OCI-LY7 (cell line): ENCODE measurements around the gene SLC25A45. TPM values are rescaled to one million over a fixed set of nuclear protein-coding genes. Genes with fewer than 3 reads are reported as not detected.

Experiments
- BruUV-seq: library from RNA; stranded (reverse); fragments of 400-500 nt; replicated peaks from 2 replicates; lab custom pipeline; 2021; lab: Mats Ljungman, UMichigan
- CTCF ChIA-PET: fragments of 300-600 bp; sonication (Branson Sonifier 250); formaldehyde crosslinking; loops from one replicate; lab custom pipeline; 2022; ENCODE audit warnings: antibody characterized with exemption; ENCODE audit not compliant: unreplicated experiment; lab: Charles Lee
- POLR2A ChIA-PET: fragments of 300-600 bp; sonication (Branson Sonifier 250); formaldehyde crosslinking; loops from one replicate; lab custom pipeline; 2022; ENCODE audit warnings: antibody characterized with exemption; lab: Charles Lee
- DNase-seq: peaks from one replicate; pipeline ENCODE4 v3.0.0-alpha.2; 2015; ENCODE audit warnings: low spot score
- H2AFZ ChIP-seq: fragments of 200-600 bp; sonication (generic), shearing (Covaris generic); 2 replicates; pipeline ENCODE4 v1.6.1; 2014; ENCODE audit warnings: mild to moderate bottlenecking, antibody characterized with exemption, low read length, moderate library complexity
- H3K27ac ChIP-seq: fragments of 200-600 bp; sonication (generic); 2 replicates; pipeline ENCODE4 v1.5.1; 2014; ENCODE audit warnings: mixed run types, low read depth, mild to moderate bottlenecking, moderate library complexity, low read length, inconsistent platforms; ENCODE audit not compliant: poor library complexity, severe bottlenecking
- H3K36me3 ChIP-seq: fragments of 200-600 bp; sonication (generic); 2 replicates; pipeline ENCODE4 v1.6.1; 2014; ENCODE audit warnings: mild to moderate bottlenecking, antibody characterized with exemption, low read length, moderate library complexity, mixed read lengths; ENCODE audit not compliant: insufficient read depth
- H3K4me1 ChIP-seq: fragments of 200-600 bp; sonication (generic); 2 replicates; pipeline ENCODE4 v1.5.1; 2014; ENCODE audit warnings: mild to moderate bottlenecking, low read length; ENCODE audit not compliant: insufficient read depth, poor library complexity, severe bottlenecking
- H3K4me2 ChIP-seq: fragments of 200-600 bp; sonication (generic); 2 replicates; pipeline ENCODE4 v1.6.1; 2014; ENCODE audit warnings: mild to moderate bottlenecking, low read length
- H3K4me3 ChIP-seq: fragments of 200-600 bp; sonication (generic); 2 replicates; pipeline ENCODE4 v1.5.1; 2014; ENCODE audit warnings: mild to moderate bottlenecking, low read depth, low read length; ENCODE audit not compliant: poor library complexity, severe bottlenecking
- H3K79me2 ChIP-seq: fragments of 200-600 bp; sonication (generic); 2 replicates; pipeline ENCODE4 v1.6.1; 2016; ENCODE audit warnings: low read depth, mild to moderate bottlenecking, low read length, moderate library complexity, mixed read lengths; ENCODE audit not compliant: insufficient read depth
- H3K9me2 ChIP-seq: fragments of 200-600 bp; sonication (generic); 2 replicates; pipeline ENCODE4 v1.6.1; 2016; ENCODE audit warnings: mild to moderate bottlenecking, low read length, mixed read lengths; ENCODE audit not compliant: insufficient read depth
- H3K9me3 ChIP-seq: fragments of 200-600 bp; sonication (generic); 2 replicates; pipeline ENCODE4 v1.6.1; 2014; ENCODE audit warnings: mild to moderate bottlenecking, mixed run types, low read length, mixed read lengths
- H4K20me1 ChIP-seq: fragments of 200-600 bp; sonication (generic); 2 replicates; pipeline ENCODE4 v1.6.1; 2014; ENCODE audit warnings: mild to moderate bottlenecking, antibody characterized with exemption, low read length, moderate library complexity, mixed read lengths; ENCODE audit not compliant: insufficient read depth
- EZH2phosphoT487 ChIP-seq: fragments of 200-600 bp; sonication (generic); IDR thresholded peaks from 2 replicates; pipeline ENCODE4 v1.6.1; 2018; ENCODE audit warnings: low read depth, borderline replicate concordance, mild to moderate bottlenecking, mixed run types, antibody characterized with exemption, low read length, moderate library complexity, mixed read lengths
- intact Hi-C: fragments of 100-400 bp; cut with micrococcal nuclease; formaldehyde crosslinking; loops from one replicate; pipeline ENCODE4 v1.10.0; 2022; ENCODE audit not compliant: unreplicated experiment
- total RNA-seq, 2 experiments: library from RNA; depleted of rRNA in 1 of 2; stranded (reverse); fragments of >200 nt in 1 of 2; shearing (Covaris generic) in 1 of 2; gene quantifications; 2 replicates each; pipeline ENCODE4 v1.2.3, GENCODE V29; 2014 to 2022
- TF ChIP-seq, protein P1 (sequence below): fragments of 200-600 bp; sonication (generic); conservative IDR thresholded peaks from 2 replicates; pipeline ENCODE4 v1.5.1; 2014; ENCODE audit warnings: mild to moderate bottlenecking, antibody characterized with exemption, low read length, moderate library complexity, mixed read lengths

SLC25A45 gene
- total RNA-seq, 2 experiments from 2014 or later: 7.0 to 20.7 TPM

DNA sequence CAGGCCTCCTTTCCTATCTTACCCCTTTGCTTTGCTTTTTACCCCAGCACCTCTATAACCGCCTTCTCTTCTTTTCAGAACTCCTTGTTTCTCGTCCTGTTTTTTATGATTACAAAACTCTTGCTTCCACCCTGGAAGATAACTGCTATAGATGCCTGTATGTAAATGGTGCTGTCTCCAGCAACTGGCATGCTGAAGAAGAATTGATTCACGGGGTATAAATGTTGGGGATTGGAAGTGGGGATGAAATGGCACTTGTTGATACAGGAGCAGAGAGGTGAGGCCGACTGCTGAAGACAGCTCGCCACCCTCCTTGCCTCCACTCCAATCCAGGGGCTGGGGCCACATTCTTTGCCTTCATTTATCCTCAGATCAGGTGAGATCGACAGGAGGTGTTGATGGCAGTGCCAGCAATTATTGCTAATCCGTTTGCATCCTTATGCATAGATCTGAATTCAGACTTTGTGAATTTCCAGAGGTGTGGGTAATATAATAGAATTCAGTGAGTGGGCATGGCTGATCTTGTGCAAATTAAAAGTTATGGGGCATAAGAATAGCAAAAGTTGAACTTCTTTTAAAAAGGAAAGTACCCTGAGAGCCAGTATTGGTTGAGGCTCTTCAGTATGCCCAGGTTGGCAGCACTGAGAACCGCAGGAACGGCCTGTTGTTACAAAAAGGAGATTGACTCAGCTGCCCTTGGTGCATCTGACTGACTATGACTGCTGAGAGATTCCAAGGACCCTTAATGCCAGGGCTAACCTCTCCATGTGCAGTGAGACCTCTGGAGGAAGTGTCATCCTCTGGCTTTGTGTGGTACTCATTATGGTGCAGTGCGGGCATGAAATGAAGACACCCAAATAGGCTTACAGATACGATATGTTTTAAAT lies 45.5 kb upstream of the SLC25A45 start:
- peaks cover 70% of the 10 kb centered on the region for H3K4me1 ChIP-seq
- intact Hi-C loops: no loop called here
- H3K79me2 ChIP-seq: peaks cover 100% of the 10 kb centered on the region
- H4K20me1 ChIP-seq: peaks cover 24% of the 10 kb centered on the region
- BruUV-seq: no TSS peak
- no peak for TF ChIP-seq EZH2phosphoT487
- TF ChIP-seq, protein P1, sequence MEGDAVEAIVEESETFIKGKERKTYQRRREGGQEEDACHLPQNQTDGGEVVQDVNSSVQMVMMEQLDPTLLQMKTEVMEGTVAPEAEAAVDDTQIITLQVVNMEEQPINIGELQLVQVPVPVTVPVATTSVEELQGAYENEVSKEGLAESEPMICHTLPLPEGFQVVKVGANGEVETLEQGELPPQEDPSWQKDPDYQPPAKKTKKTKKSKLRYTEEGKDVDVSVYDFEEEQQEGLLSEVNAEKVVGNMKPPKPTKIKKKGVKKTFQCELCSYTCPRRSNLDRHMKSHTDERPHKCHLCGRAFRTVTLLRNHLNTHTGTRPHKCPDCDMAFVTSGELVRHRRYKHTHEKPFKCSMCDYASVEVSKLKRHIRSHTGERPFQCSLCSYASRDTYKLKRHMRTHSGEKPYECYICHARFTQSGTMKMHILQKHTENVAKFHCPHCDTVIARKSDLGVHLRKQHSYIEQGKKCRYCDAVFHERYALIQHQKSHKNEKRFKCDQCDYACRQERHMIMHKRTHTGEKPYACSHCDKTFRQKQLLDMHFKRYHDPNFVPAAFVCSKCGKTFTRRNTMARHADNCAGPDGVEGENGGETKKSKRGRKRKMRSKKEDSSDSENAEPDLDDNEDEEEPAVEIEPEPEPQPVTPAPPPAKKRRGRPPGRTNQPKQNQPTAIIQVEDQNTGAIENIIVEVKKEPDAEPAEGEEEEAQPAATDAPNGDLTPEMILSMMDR: no peak
- DNase-seq: peak; percentile 52
- no peaks in the 10 kb centered on the region for H3K9me3 ChIP-seq
- H2AFZ ChIP-seq: no peak overlapping the region
- peaks cover 39% of the 10 kb centered on the region for H3K36me3 ChIP-seq
- ChIA-PET CTCF (no interaction called here), POLR2A (no interaction called here)
- H3K9me2 ChIP-seq: no peaks in the 10 kb centered on the region
- H3K4me2 ChIP-seq: peak overlapping the region; percentile 91
- H3K4me3 ChIP-seq: peak overlapping the region; percentile 73
- H3K27ac ChIP-seq: peak overlapping the region; percentile 97

DNA sequence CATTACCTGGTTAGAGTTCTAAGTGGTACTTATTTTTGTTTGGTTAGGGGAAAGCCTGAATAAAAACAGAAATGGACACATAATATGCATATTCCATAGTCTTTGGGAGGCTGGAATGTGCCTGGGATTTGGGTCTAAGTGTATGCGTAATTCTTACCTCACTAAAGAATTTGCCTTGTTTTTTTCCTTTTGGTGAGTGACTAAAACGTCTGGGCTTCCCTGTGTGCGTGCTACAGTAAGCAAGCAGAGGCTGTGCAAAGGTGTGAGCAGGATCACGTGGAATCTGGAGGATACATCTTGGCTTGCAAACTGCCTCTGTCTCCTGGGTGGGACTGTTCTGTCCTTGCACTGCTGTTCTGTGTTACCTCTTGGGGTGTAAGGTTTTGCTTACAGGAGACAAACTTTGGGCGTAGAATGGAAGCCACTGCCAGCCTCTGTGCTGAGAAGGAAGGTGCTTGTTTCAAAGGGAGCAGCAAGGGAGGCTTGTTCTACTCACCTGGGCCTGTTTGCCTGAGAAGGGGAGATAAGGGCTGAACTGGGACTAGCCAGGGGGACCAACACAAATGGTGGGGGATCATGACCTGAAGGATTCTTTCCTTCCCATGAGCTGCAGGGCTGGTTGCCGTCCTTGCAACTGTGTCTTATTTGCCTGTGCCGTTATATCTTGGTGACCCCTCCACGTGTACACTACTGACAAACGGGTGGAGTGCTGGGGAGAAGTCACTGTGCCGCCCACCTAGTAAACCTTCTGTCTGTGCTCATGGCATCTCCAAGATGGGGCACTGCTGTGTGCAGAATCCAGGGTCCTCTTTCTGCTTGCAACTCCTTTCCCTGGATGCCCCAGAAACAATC lies 44.6 kb upstream of the SLC25A45 start:
- peak overlapping the region; percentile 97 for H3K27ac ChIP-seq
- BruUV-seq: no TSS peak
- no peaks in the 10 kb centered on the region for H3K9me3 ChIP-seq
- POLR2A ChIA-PET: interaction anchor here (0.6 to 3.7 kb wide), 5 partner anchors 10 to 66 kb away, joined by 3 to 17 read pairs (median 4); no protein-coding TSS in a partner anchor
- no peak overlapping the region for H2AFZ ChIP-seq
- peaks cover 24% of the 10 kb centered on the region for H4K20me1 ChIP-seq
- intact Hi-C loops: no loop called here
- H3K4me1 ChIP-seq: peaks cover 61% of the 10 kb centered on the region
- no peak for TF ChIP-seq EZH2phosphoT487
- TF ChIP-seq, protein P1: no peak
- H3K9me2 ChIP-seq: no peaks in the 10 kb centered on the region
- CTCF ChIA-PET: no interaction called here
- peaks cover 100% of the 10 kb centered on the region for H3K79me2 ChIP-seq
- H3K4me2 ChIP-seq: peak overlapping the region; percentile 91
- peaks cover 42% of the 10 kb centered on the region for H3K36me3 ChIP-seq
- DNase-seq: peak; percentile 50
- H3K4me3 ChIP-seq: peak overlapping the region; percentile 73
